Ovary (tissue), 9 donors: Measurements from ENCODE around the gene NPVF. TPM values are rescaled to one million over a fixed set of nuclear protein-coding genes. Genes with fewer than 3 reads are reported as not detected.

Experiments
- DNase-seq, 5 donors: peaks; one replicate each; pipeline ENCODE4 v3.0.0-alpha.2; 2019 to 2020
- H3K27ac ChIP-seq, 2 donors: fragments of 200-600 bp; one replicate each; pipeline versions ENCODE4 v1.5.1 to v1.8.0; 2019 to 2022
- H3K27me3 ChIP-seq: fragments of 200-600 bp; one replicate; pipeline ENCODE4 v1.8.0; 2022
- H3K36me3 ChIP-seq: fragments of 200-600 bp; sonication (generic); one replicate; pipeline ENCODE4 v1.5.1; 2019
- H3K4me1 ChIP-seq: one replicate; pipeline ENCODE4 v1.8.1; 2013; ENCODE audit warnings: mild to moderate bottlenecking, moderate library complexity; ENCODE audit not compliant: insufficient read depth
- H3K4me3 ChIP-seq: fragments of 200-600 bp; sonication (generic); one replicate; pipeline ENCODE4 v1.5.1; 2017
- H3K9me3 ChIP-seq, 2 donors: fragments of 200-600 bp in 1 of 2; sonication (generic) in 1 of 2; one replicate each; pipeline versions ENCODE4 v1.5.1 to v1.8.1; 2013 to 2019; ENCODE audit warnings: mild to moderate bottlenecking in 1 of 2, moderate library complexity in 1 of 2
- CTCF ChIP-seq, 3 donors: fragments of 450-650 bp in 2 of 3; fragments of 200-600 bp in 1 of 3; IDR thresholded peaks; one replicate each; pipeline versions ENCODE4 v1.5.1 to v1.8.0; 2016 to 2022; ENCODE audit warnings: antibody characterized with exemption in 3 of 3, mild to moderate bottlenecking in 1 of 3
- EP300 ChIP-seq: sonication (generic); formaldehyde crosslinking; IDR thresholded peaks from one replicate; pipeline ENCODE4 v1.6.1; 2017; ENCODE audit warnings: antibody characterized with exemption
- POLR2A ChIP-seq: fragments of 450-650 bp; IDR thresholded peaks from one replicate; pipeline ENCODE4 v1.6.1; 2017; ENCODE audit warnings: antibody characterized with exemption, mild to moderate bottlenecking, moderate library complexity
- WGBS, 3 donors: extraction: QIAGEN DNeasy Blood & Tissue Kit in 1 of 3; methylation state at CpG; one replicate each; pipeline versions ENCODE4 v1.1.5 to v1.1.7; 2013 to 2017; 5-methylcytosine and 5-hydroxymethylcytosine counted together
- intact Hi-C, 4 donors: fragments of 100-400 bp; cut with DNase I; formaldehyde crosslinking; loops; one replicate each; pipeline versions ENCODE4 v1.11.0 to v1.15.1; 2022 to 2023
- polyA plus RNA-seq, 2 donors: library from polyadenylated mRNA; stranded (reverse); fragments of 200-250 nt in 1 of 2; fragments of 350-450 nt in 1 of 2; fragmentation: Illumina TruSeq in 1 of 2; extraction: RNeasy Lipid Tissue Mini Kit (QIAGEN cat#74804) in 1 of 2; gene quantifications; one replicate each; pipeline ENCODE4 v1.2.3, GENCODE V29; 2013 to 2014
- total RNA-seq, 7 donors: library from RNA; depleted of rRNA in 2 of 7; stranded (reverse); fragments of >200 nt in 2 of 7; fragmentation: NEBNext Ultra II Directional in 3 of 7; extraction: Animal tissue kit (Norgen Biotek cat#: 25700) in 3 of 7; gene quantifications; one replicate each; pipeline versions ENCODE4 v1.1.0 to v1.2.4, GENCODE V29; 2016 to 2023
- donor health status: DM: no; HTN: no; CAD: no; lungs with moderate emphysema.
- donor health status: DM: no; HTN: no; CAD: no.
- donor health status: Bipolar disorder and iron deficiency.
- donor health status: DM: yes; HTN: yes; CAD: no.
- donor health status: DM: no; HTN: no; CAD: no.
- donor health status: DM: yes; HTN: yes; CAD: no.

NPVF gene
- total and polyA plus RNA-seq, 9 donors: not detected

- intact Hi-C loops: no loop called here
- H3K4me1 ChIP-seq: no peaks in the 10 kb centered on the region
- no peak for DNase-seq
- 64 to 70% (median 69%) methylated on average over 8 of the region's 8 CpGs for WGBS, 3 donors
- TF ChIP-seq CTCF (IDR thresholded peaks at IDR 0.05) (no peak), POLR2A (no peak), EP300 (no peak)
- H3K36me3 ChIP-seq: no peaks in the 10 kb centered on the region
- no peak overlapping the region for H3K27ac ChIP-seq
- H3K4me3 ChIP-seq: no peak overlapping the region
- no peaks in the 10 kb centered on the region for H3K27me3 ChIP-seq
- no peaks in the 10 kb centered on the region for H3K9me3 ChIP-seq
Measured at GRCh38 chr7:25215694-25216335, 12.5 kb downstream of the NPVF start.

DNA sequence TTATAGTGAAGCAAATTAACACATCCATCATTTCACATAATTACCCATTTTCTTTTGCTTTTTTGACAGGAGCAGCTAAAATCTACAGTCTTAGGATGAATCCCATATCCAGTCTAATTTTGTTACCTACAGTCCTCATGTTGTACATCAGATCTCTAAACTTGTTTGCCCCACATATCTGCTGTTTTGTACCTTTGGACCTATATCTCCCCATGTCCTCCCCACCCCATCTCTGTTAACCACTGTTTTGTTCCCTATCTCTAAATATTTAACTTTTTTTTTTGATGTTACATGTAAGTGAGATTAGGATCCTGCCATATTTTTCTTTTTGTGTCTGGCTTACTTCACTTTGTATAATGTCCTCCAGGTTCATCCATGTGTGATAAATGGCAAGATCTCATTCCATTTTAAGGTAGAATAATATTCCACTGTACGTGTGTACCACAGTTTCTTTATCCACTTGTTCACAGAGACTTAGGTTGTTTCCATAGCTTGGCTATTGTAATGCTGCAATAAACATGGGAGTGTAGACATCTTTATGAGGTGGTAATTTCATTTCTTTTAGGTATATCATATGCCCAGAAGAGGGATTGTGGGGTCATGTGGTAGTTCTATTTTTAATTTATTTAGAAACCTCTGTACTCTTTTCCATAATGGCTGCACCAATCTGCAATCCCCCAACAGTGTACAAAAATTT is 19.6 kb downstream of the NPVF start:
- Histone ChIP-seq H3K27ac (no peak overlapping the region), H3K9me3 (no peaks in the 10 kb centered on the region), H3K36me3 (no peaks in the 10 kb centered on the region), H3K4me1 (no peaks in the 10 kb centered on the region), H3K4me3 (no peak overlapping the region), H3K27me3 (no peaks in the 10 kb centered on the region)
- WGBS, 3 donors: 68 to 79% (median 77%) methylated on average over 1 of the region's 1 CpG
- TF ChIP-seq CTCF (IDR thresholded peaks at IDR 0.05) (no peak), POLR2A (no peak), EP300 (no peak)
- no peak for DNase-seq
- intact Hi-C loops: no loop called here

DNA sequence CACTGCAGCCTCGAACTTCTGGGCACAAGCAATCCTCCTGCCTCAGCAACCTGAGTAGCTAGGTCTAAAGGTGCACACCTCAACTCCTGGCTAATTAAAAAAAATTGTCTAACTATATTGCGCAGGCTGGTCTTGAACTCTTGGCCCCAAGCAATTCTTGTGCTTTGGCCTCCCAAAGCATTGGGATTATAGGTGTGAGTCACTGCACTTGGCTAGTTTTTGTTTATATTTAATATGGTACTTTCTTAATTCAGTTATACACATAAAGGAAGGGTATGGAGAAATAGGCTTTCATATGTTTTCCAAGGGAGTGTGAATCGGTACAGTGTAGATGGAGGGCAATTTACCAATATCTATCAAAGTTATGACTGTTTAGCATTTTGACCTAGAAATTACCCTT is 20.4 kb downstream of the NPVF start:
- 89 to 91% (median 90%) methylated on average over 3 of the region's 3 CpGs for WGBS, 3 donors
- TF ChIP-seq CTCF (IDR thresholded peaks at IDR 0.05) (no peak), EP300 (no peak), POLR2A (no peak)
- intact Hi-C loops: no loop called here

DNA sequence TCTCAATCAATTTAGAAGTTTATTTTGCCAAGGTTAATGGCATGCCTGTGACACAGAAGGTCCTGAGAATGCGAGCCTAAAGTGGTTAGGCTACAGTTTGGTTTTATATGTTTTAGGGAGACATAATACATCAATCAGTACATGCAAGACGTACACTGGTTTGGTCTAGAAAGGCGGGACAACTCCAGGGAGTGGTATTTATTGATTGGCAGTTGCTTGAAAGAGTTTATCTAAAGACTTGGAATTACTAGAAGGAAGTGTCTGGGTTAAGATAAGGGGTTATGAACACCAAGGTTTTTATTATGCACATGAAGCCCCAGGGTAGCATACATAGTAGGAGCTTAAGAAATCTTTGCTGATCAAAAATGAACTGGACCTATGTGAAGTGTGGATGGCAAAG is 21.5 kb downstream of the NPVF start:
- TF ChIP-seq CTCF (IDR thresholded peaks at IDR 0.05) (no peak), POLR2A (no peak), EP300 (no peak)
- Histone ChIP-seq H3K36me3 (no peaks in the 10 kb centered on the region), H3K27ac (no peak overlapping the region), H3K4me3 (no peak overlapping the region), H3K9me3 (peaks cover 0 to 4% of the 10 kb centered on the region in 2 donors), H3K4me1 (no peaks in the 10 kb centered on the region), H3K27me3 (no peaks in the 10 kb centered on the region)
- WGBS, 3 donors: 80 to 85% (median 85%) methylated on average over 3 of the region's 3 CpGs
- no peak for DNase-seq
- intact Hi-C loops: no loop called here

More for the DNA sequence above, 20.4 kb downstream of the NPVF start:
- Histone ChIP-seq H3K4me3 (no peak overlapping the region), H3K9me3 (peaks cover 0 to 4% of the 10 kb centered on the region in 2 donors), H3K27ac (no peak overlapping the region), H3K4me1 (no peaks in the 10 kb centered on the region), H3K27me3 (no peaks in the 10 kb centered on the region), H3K36me3 (no peaks in the 10 kb centered on the region)
- no peak for DNase-seq
